Measurements from ENCODE around the gene PDGFD. TPM values are rescaled to one million over a fixed set of nuclear protein-coding genes. Genes with fewer than 3 reads are reported as not detected.

Gene PDGFD
- total RNA-seq, 1 donor from 2014 or later = 39.4 TPM

DNA sequence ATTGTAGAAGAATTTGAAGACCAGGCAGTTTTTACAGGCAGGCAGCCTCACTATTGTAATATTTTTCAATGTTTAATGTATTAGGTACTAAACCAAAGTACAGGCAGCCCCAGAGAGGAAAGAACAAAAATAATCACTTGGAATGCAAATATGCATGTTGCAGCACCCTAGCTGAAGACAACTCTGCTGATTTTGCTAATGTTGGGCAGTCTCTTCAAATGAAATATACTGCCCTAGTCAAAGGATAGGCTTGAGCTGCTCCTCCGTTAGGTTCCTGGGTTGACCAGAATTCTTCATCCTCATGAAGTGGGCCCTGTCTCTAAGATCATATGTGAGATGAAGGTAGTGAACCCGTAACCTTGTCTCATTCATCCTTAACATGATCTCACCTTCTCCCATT, 280.7 kb downstream of the PDGFD start:
- no peak for DNase-seq

- peak; percentile 81 for DNase-seq
Measured at GRCh38 chr11:103881584-103881983, 282.4 kb downstream of the PDGFD start.

DNA sequence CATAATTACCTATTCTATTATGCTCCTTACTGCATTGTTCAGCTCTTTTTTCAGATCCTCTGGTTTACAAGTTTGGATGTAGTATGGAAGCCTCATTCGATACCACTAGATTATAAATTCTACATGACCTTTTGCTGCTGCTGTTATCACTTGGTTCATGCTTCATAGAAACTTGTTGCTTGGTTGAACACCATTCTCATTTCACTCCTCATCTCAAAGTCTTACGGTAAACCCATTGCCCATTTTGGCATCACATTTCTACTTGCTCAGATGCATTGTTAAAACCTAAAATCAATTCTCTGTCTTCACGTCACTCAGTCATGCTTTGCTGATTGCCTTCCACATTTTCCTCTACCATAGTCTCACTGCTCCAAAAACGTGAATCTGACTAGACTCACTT, 283.0 kb downstream of the PDGFD start:
- no peak for DNase-seq

GRCh38 chr11:103878646-103879045, 285.3 kb downstream of the PDGFD start:
- DNase-seq = no peak

DNA sequence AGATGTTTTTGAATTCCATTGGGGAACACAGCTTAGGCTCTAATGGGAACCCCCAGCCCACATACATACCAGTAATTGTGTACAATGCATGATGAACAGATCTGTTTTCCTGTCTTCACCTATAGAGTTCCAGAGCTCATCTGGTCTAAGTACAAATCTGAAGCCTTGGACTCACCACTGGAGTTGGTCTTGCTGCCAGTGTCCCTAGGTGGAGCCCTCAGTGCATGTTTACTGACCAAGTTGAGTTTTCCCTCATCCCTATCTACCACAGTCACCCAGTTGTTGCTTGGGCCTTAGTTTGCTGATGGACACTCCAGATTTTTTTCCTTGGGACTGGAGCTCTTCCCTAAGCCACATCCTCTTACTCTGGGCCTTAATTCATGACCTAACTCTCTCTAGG, 286.7 kb downstream of the PDGFD start:
- no peak for DNase-seq

- no peak for DNase-seq
Measured at GRCh38 chr11:103875855-103876510, 288.0 kb downstream of the PDGFD start.

DNA sequence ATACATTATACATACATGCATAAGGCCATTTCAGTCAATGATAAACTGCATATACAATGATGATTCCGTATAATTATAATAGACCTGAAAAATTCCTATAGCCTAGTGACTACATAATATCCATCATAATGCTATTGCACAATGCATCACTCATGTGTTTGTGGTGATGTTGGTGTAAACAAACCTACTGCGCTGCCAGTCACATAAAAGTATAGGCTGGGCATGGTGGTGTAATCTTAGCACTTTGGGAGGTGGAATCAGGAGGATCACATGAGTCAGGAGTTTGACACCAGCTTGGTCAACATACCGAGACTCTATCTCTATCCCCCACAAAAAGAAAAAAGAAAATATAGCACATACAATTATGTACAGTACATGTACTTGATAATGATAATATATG, 291.2 kb downstream of the PDGFD start:
- DNase-seq = no peak

DNA sequence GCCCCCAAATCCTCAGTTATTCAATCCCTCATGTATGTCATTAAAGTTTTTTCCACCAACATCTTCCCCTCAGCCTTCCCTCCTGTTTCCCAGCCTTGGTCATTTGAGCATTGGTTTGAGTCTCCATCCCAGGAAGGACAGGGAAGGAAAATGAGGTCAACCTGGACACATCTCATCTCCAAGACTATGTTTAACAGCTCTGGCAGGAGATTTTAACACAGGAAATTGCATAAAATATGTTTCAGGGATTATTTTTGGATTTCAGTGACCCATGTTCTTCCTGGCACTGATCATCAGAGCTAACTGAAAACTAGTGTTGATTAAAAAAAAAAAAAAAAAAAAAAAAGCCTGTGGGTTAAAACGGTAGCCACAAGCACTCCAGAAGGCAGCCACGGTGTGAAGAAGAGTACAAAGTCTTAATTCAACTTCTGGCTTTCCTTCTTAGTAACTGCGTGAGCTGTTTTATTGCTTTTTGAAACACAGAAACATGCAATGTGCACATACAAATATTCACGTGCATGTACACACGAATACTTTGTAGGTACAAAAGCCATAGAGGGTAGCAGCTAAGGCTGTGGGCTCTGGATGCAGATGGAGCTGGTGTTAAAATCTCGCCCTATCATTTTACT, 291.9 kb downstream of the PDGFD start:
- DNase-seq = no peak

DNA sequence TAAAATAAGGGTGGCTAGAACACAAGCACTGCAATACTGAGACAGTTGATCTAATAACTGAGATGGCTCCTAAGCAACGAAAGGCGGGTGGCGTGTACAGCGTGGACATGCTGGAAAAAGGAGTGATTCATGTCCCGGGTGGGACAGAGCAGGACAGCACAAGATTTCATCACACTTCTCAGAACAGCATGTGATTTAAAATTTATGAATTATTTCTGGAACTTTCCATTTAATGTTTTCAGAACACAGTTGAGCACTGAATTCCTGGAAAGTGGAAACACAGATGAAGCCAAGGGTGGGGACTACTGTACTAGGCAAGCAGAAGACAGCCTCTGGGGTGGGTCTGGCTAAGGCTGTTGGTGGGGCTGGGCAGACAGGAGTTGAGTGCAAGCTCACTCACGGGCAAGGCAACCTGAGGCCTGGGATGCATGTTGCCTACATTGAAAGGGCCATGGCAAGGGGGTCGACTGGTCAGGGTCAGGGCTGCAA, 293.1 kb downstream of the PDGFD start:
- peak; percentile 69 for DNase-seq

DNA sequence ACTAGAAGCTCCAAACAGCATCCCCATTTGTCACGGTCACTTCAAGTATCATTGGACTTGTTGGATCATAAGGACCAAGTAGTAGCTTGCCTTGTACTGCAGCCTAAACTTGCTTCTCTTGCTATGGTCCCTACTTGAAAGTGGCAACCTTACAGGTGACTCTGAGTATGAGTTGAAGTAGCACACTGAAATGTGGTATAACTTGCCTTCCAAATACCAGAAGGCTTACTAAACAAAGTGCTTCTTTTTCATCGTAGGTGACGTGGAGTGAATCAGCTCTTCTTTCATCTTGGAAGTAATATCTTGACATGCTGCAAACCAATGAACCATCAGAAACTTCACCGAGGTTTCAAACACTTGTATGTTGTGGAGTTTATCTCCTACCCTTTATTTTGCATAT, 296.5 kb downstream of the PDGFD start:
- DNase-seq = no peak

DNA sequence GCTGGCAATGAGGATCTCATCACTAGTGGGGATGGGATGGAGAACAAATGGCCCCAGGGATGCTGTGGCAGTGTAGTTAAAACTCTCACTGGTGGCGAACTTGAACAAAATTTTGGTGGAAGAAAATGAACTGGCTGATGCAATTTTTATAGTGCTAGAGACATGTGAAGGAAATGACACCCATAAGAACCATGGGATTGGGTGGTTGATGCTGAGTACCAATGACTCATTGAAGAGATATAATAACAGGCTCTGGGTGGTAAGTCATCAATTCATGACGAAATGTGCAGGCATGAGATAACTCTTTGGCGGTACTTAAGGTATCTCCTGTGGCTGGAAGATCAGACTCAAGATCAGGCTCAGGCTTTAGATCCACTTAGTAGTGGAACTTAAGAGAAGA, 300.4 kb downstream of the PDGFD start:
- no peak for DNase-seq

GRCh38 chr11:103862802-103863174, 301.2 kb downstream of the PDGFD start:
- DNase-seq = no peak

DNA sequence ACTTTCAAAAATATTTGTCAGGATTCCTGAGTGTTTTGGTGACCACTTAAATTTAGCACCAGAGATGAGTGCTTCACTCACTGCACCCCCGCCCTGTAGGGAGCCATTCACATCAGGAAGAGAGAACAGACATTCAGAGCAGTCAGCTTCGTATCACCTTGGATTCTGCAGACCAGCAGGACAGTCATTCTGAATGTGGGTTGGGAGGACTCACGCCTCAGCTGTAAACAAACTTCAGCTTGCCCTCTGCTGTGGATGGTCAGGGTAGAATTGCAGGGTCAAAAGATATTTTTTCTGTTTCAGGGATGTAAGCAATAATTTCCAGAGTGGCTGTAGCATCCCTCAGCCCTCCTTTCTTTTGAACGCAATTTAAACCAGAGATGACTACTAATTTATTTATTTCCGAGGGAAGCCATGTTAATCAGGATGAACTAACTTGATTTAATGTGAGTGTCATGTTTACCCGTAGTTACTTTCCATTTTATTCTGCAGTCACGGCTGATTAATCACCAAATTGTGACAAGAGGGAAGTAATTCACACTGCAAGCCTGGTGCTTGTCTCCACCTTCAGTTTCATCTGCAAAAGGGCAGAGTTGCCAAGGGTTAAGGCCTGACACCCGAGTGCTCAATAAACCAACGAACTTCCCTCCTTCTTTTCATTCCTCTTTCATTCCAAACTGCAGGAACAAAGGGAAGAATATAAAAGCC, 301.7 kb downstream of the PDGFD start:
- no peak for DNase-seq

Other genes starting within 250 kb of the PDGFD start
- gene DDI1, start 127.5 kb downstream of the PDGFD start, total RNA-seq = not detected